ENCODE results near the gene MAD1L1. TPM values are rescaled to one million over a fixed set of nuclear protein-coding genes. Genes with fewer than 3 reads are reported as not detected.

The MAD1L1 gene
- total RNA-seq, 1 experiment from 2014 or later = 38.5 TPM

GRCh38 chr7:2220506-2220905 is 12.2 kb downstream of the MAD1L1 start:
- POLR2A ChIA-PET = no interaction called here
- no peak overlapping the region for H3K27ac ChIP-seq (ENCODE audit: low read depth, low read length)
- no peak overlapping the region for H3K4me3 ChIP-seq (replicated peaks in 1 of 2; ENCODE audit: low read depth in 1 of 2, low read length in 2 of 2)
- peaks cover 17% of the 10 kb centered on the region; the same call in 1 of the 2 replicates for H3K79me2 ChIP-seq (ENCODE audit: insufficient read depth, low read length)
- no peak overlapping the region for H3K9ac ChIP-seq (ENCODE audit: low read length)
- peaks cover 11 to 17% of the 10 kb centered on the region in 2 experiments; a peak in 3 of 4 replicates for H3K36me3 ChIP-seq (ENCODE audit: control insufficient read depth in 1 of 2, insufficient read depth in 2 of 2, low read length in 2 of 2)
- no peaks in the 10 kb centered on the region for H3K9me2 ChIP-seq (ENCODE audit: insufficient read depth)
- ATAC-seq (no peak), DNase-seq (ENCODE audit: low read depth, low spot score) (no peak)
- H2AFZ ChIP-seq (ENCODE audit: low read depth, low read length, poor library complexity, severe bottlenecking) = no peak overlapping the region
- RAD21 ChIA-PET (ENCODE audit: low non-redundant PET in 1 of 2, low total read pairs in 2 of 2, uncharacterized antibody in 2 of 2, unreplicated experiment in 2 of 2) = no interaction called here
- no TSS peak for BruUV-seq (replicated peaks)
- H3K9me3 ChIP-seq (ENCODE audit: control insufficient read depth in 1 of 2, insufficient read depth in 1 of 2, low read depth in 1 of 2, low read length in 2 of 2) = no peaks in the 10 kb centered on the region
- H3K4me1 ChIP-seq (ENCODE audit: control insufficient read depth in 1 of 2, insufficient read depth in 2 of 2, low read length in 2 of 2) = peaks cover 0 to 12% of the 10 kb centered on the region in 2 experiments; a peak in 2 of 4 replicates
- CTCF ChIA-PET = no interaction called here
- H3K27me3 ChIP-seq (ENCODE audit: insufficient read depth, low read length) = no peaks in the 10 kb centered on the region
- no peak overlapping the region for H3K4me2 ChIP-seq (ENCODE audit: low read length)
- intact Hi-C loops (cut with micrococcal nuclease) = no loop called here
- H4K20me1 ChIP-seq (ENCODE audit: insufficient read depth) = no peaks in the 10 kb centered on the region
- TF ChIP-seq FOSL1 (IDR thresholded peaks at IDR 0.05; ENCODE audit: low read depth) = no peak

DNA sequence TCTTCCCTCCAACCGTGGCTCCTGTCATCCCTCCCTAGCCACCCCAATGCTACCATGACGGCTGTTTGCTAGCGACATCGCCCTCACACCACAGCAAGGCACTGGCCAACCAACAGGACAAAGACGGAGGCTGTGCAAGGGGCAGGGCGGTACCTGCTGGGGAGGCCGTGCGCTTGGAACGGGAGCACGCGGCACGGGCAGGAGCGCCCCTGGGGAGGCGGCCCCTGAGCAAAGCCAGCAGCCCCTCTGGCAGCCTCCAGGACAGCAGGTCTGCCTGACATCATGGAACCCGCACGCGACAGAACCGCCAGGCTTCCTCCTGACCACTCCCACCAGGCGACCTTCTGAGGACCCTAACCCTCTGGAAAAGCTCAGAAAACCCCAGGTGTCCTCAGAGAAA is 12.7 kb downstream of the MAD1L1 start:
- intact Hi-C loops (cut with micrococcal nuclease) = no loop called here
- Histone ChIP-seq H3K36me3 (ENCODE audit: control insufficient read depth in 1 of 2, insufficient read depth in 2 of 2, low read length in 2 of 2) (peaks cover 13 to 16% of the 10 kb centered on the region in 2 experiments; a peak in 3 of 4 replicates), H3K27ac (ENCODE audit: low read depth, low read length) (no peak overlapping the region), H3K9me2 (ENCODE audit: insufficient read depth) (no peaks in the 10 kb centered on the region), H2AFZ (ENCODE audit: low read depth, low read length, poor library complexity, severe bottlenecking) (no peak overlapping the region), H4K20me1 (ENCODE audit: insufficient read depth) (no peaks in the 10 kb centered on the region), H3K4me3 (replicated peaks in 1 of 2; ENCODE audit: low read depth in 1 of 2, low read length in 2 of 2) (no peak overlapping the region), H3K79me2 (ENCODE audit: insufficient read depth, low read length) (peaks cover 13% of the 10 kb centered on the region; the same call in 1 of the 2 replicates), H3K9ac (ENCODE audit: low read length) (no peak overlapping the region), H3K27me3 (ENCODE audit: insufficient read depth, low read length) (no peaks in the 10 kb centered on the region), H3K4me1 (ENCODE audit: control insufficient read depth in 1 of 2, insufficient read depth in 2 of 2, low read length in 2 of 2) (peaks cover 0 to 7% of the 10 kb centered on the region in 2 experiments; a peak in 2 of 4 replicates), H3K4me2 (ENCODE audit: low read length) (no peak overlapping the region), H3K9me3 (ENCODE audit: control insufficient read depth in 1 of 2, insufficient read depth in 1 of 2, low read depth in 1 of 2, low read length in 2 of 2) (no peaks in the 10 kb centered on the region)
- ChIA-PET CTCF (no interaction called here), RAD21 (ENCODE audit: low non-redundant PET in 1 of 2, low total read pairs in 2 of 2, uncharacterized antibody in 2 of 2, unreplicated experiment in 2 of 2) (no interaction called here), POLR2A (no interaction called here)
- ATAC-seq (no peak), DNase-seq (ENCODE audit: low read depth, low spot score) (no peak)
- no TSS peak for BruUV-seq (replicated peaks)
- TF ChIP-seq CTCF (IDR thresholded peaks at IDR 0.05 in 2 of 3, conservative IDR thresholded peaks at IDR 0.05 in 1 of 3; ENCODE audit: borderline replicate concordance in 1 of 3, insufficient read depth in 1 of 3, low read depth in 2 of 3, low read length in 2 of 3) (no peak), SP1 (IDR thresholded peaks at IDR 0.05; ENCODE audit: low read depth) (no peak), EGR1 (IDR thresholded peaks at IDR 0.05; ENCODE audit: low read depth) (no peak), CEBPB (IDR thresholded peaks at IDR 0.05; ENCODE audit: low read depth) (no peak), EZH2phosphoT487 (IDR thresholded peaks at IDR 0.05; ENCODE audit: borderline replicate concordance) (no peak)
